GM10847 (cell line): ENCODE results near the gene TMC1.

ENCODE experiments used
- POLR2A ChIP-seq: IDR thresholded peaks from 2 replicates; pipeline ENCODE4 v1.6.1; 2011; ENCODE audit not compliant: insufficient read length; ENCODE audit errors: extremely low read depth

TMC1 gene

DNA sequence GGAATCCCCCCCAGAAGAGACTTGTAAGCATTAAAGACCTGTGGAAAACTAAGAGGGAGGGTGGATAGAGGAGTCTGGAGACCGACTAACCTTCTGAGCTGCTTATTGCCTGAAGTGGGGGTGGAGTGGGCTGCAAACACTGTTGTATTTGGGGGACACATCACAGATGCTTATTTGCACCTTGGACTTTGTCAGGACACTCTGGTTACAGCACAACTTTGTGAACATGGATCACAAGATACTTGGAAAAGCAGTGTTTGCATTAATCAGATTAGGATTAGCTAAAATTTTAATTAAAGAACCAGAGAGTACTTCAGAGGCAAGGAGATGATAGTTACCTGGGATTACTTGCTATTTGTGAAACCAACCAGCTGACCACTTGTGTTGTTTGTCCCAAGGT, 30.9 kb downstream of the TMC1 start:
- TF ChIP-seq POLR2A, result no peak

- no peak for TF ChIP-seq POLR2A
These were observed 32.8 kb downstream of the TMC1 start for GRCh38 chr9:72554221-72554641.

DNA sequence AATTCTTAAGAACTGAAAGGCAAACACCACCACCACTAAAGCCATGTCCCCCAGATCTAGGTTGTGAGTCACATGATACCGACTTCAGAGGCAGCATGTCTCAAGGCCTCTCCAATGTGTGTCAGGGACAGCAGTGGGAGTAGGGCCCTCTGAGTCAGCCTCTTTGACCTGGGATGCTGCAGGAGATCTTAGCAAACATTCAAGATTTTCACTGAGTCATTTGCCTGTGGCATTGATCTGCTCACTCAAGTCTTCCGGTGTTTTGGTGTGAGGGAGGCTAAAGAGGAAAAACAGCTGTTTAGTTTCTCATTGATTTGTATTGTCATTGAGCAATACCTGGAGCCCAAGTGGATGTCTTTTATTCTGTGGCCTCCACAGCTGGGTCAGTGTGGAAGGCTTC, 36.1 kb downstream of the TMC1 start:
- no peak for TF ChIP-seq POLR2A

DNA sequence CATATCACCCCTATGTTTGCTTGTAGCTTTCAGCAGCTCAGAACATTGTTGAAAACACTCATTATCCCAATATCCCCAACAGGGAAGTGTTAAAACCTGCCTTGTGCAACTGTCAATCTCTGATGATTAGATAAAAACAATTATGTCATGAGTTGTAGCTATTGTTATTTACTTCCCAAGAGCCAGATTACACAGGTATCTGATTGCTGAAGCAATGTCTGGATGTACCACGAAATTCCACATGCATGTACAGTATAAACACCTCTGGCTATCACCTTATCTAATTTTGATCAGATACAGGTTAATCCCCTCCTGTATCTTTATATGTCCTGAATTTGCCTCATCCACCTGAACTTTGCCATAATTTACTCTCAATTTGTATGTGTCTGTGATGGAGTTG, 38.7 kb downstream of the TMC1 start:
- TF ChIP-seq POLR2A, result no peak

DNA sequence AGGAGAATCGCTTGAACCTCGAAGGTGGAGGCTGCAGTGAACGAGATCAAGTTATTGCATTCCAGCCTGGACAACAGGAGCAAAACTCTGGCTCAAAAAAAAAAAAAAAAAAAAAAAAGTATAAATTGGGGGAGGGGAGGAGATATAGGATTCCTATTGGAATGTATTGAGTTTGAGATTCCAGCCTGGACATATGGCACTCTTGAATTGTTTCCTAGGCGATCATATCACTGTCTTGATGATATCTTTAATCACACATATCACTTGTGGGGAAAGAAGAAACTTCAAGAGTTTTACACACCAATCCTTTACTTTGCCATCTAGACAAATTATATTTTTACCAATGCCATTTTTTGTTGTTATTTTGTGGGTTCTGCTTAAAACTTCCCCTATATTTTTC, 42.4 kb downstream of the TMC1 start:
- no peak for TF ChIP-seq POLR2A

- TF ChIP-seq POLR2A, result no peak
These were observed 43.3 kb downstream of the TMC1 start for GRCh38 chr9:72564479-72565281.

GRCh38 chr9:72565535-72565934, 44.1 kb downstream of the TMC1 start:
- TF ChIP-seq POLR2A, result no peak

DNA sequence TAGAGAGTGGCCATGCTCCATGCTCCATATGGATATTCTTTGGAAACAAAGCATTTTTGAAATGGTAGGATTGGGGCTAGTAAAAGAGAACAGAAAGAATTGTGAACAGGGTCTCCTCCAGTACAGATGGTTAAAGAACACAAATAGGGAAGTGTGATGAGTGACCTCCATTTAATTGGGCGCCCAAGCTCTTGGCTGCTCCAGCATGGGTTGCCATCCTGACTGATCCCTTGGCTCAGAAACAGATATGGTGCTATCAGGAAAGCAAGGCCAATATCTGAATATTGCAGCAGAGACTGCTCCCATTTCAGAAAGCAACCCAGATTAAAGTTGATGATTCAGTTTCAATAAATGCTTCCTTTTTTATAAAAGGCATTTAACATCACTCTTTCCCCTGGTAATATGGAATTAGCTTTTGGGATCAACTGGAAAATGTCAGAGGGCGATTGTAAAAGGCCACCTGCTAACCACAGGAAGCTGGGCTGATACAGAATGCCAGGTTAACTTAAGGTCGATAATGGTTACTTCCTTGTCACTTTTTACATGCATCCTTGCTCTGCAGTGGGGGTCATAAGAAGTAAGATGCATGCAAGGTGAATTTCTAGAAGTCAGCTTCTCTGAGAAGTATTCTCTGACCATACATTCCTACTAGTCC, 52.9 kb downstream of the TMC1 start:
- no peak for TF ChIP-seq POLR2A

DNA sequence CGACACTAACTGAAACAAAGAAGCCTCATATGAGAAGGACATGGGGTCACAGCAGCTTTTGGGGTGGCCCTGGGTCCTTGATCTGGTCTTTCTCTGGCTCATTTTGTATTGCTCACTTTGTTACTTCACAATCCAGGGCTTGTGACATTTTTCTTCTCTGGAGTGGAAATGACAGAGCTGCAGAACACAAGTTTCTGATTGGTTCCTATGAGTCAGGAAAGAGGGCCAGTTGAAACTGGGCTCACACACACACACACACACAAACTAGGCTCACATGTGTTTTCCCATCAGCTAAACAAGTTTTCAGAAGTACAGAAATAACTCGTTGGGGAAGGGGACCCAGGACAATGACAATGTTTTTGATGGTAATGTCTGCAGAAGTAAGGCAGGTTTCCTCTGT, 54.3 kb downstream of the TMC1 start:
- no peak for TF ChIP-seq POLR2A

DNA sequence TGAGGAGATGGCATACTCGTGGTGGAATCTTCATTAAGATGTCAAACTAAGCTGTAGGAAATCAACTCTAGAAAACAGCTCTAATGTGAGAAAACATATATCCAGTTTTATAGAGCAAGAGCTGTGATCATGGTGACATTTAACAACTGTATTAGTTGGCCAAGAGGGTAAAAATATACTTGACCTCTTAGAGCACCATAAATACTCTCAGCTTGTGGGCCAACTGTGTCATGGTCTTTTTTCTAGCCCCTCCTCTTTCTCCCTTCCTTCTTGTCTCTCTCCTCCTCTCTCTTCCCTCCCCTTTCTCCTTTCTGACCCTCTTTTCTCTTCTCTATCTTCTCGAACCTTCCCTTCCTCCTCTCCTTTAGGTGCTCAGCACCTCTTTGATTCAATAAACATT, 54.7 kb downstream of the TMC1 start:
- TF ChIP-seq POLR2A, result no peak

GRCh38 chr9:72577212-72577753, 55.9 kb downstream of the TMC1 start:
- TF ChIP-seq POLR2A, result no peak

- TF ChIP-seq POLR2A, result no peak
These were observed 57.8 kb downstream of the TMC1 start for GRCh38 chr9:72579190-72579589.

DNA sequence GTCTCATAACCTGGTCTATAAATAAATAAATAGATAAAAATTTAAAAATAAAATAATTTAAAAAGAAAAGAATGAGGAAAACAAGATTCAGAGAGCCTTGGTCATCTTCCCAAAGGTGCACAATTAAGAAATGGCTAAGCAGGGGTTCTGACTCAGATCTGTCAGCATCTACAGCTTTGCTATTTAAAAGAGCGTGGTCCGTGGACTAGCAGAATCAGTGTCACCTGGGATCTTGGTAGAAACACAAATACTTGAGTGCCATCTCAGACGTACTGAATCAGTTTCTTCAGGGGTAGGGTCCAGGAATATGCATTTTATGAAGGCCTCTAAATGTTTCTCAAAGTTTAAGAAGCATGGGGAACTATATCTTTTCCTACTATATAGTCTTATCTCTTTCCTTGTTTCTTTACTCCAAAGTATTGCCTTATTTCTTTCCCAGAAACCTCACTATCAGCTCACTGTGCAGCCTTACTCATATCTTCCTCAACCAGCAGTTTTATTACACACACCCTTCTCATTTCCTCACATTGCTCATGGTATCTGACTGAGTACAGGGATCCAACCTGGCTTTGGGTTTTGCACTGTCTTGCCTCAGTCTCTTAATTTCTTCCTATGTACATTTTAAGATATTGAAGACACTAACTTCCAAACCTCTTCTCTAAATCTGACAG, 58.6 kb downstream of the TMC1 start:
- no peak for TF ChIP-seq POLR2A

DNA sequence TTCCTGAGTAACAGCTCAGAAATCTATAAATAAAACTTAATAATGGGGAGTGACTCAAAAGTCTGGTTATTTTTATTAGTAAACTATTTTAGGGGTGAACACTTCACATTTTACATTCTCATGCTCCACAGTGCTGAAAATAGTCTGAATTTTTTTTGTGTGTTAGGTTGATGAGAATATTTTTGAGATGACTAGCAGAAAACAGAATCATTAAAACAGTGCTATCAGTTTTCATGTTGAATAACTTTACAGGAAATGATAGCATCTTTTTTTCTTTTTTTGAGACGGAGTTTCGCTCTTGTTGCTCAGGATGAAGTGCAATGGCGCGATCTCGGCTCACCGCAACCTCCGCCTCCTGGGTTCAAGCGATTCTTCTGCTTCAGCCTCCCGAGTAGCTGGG, 60.3 kb downstream of the TMC1 start:
- TF ChIP-seq POLR2A, result no peak

DNA sequence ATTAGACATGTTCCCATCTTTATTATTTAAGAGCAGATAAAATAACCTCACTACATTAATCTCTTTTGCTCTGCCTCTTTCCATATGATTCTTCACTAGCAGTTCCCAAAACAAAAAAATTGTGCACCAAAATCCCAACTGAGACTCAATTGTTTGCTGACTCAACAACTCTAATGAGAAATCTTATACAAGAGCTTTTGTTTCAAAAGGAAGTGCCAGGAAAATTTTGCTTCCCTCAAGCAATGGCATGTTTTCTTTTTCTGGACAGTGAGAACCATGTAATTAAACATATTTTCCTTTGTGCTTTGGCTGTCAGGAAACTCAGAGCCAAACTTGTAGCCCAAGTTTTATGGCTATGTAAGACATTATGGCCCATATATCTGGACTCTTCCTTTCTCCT, 62.0 kb downstream of the TMC1 start:
- no peak for TF ChIP-seq POLR2A
